Activated naive CD4-positive, alpha-beta T cell treated with anti-CD3 and anti-CD28 coated beads for 36 hours (primary cell): ENCODE data around the gene CAPN12. TPM values are rescaled to one million over a fixed set of nuclear protein-coding genes. Genes with fewer than 3 reads are reported as not detected.

ENCODE experiments used
- CTCF ChIA-PET: fragments of 350-600 bp; sonication (Branson Sonifier 250); formaldehyde crosslinking; loops from one replicate; lab custom pipeline; 2021; ENCODE audit warnings: antibody characterized with exemption; lab: Charles Lee
- DNase-seq: peaks from one replicate; pipeline ENCODE4 v3.0.0-alpha.2; 2020
- H3K27ac Mint-ChIP-seq: one replicate; pipeline ENCODE4 v1.8.0; 2021; ENCODE audit warnings: mild to moderate bottlenecking, mixed read lengths
- H3K27me3 Mint-ChIP-seq: one replicate; pipeline ENCODE4 v1.8.0; 2021; ENCODE audit warnings: low read depth, mixed read lengths
- H3K36me3 Mint-ChIP-seq: one replicate; pipeline ENCODE4 v1.8.0; 2021; ENCODE audit warnings: low read depth, mixed read lengths
- H3K4me1 Mint-ChIP-seq: one replicate; pipeline ENCODE4 v1.8.0; 2021; ENCODE audit warnings: low read depth, mixed read lengths
- H3K4me3 Mint-ChIP-seq: one replicate; pipeline ENCODE4 v1.8.0; 2021; ENCODE audit warnings: mild to moderate bottlenecking, moderate library complexity, mixed read lengths
- H3K9me3 Mint-ChIP-seq: one replicate; pipeline ENCODE4 v1.8.0; 2021; ENCODE audit warnings: mixed read lengths
- intact Hi-C: fragments of 100-400 bp; cut with micrococcal nuclease; formaldehyde crosslinking; loops from one replicate; pipeline ENCODE4 v1.15.1; 2023
- total RNA-seq, 2 experiments: library from RNA; stranded (reverse); gene quantifications; one replicate each; pipeline ENCODE4 v1.2.3, GENCODE V29; 2021

Gene CAPN12
- total RNA-seq, 2 experiments from 2014 or later: 1.9 to 2.2 TPM

DNA sequence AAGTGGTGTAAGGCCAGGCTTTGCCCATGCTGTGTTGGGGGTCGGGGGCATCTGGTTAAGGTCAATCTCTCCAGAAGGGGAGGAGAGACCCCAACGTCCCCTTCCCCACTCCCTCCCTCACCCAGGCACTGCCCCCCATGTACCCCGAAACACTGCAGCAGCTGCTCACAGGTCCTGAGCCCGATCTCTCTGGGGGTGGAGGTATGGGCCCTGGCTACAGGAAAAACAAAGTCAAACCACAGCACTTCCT, 10.2 kb downstream of the CAPN12 start:
- Mint-ChIP-seq H3K4me3 (no peak overlapping the region), H3K9me3 (no peaks in the 10 kb centered on the region), H3K27me3 (peaks cover 2% of the 10 kb centered on the region), H3K4me1 (peaks cover 25% of the 10 kb centered on the region), H3K36me3 (peaks cover 2% of the 10 kb centered on the region), H3K27ac (no peak overlapping the region)
- CTCF ChIA-PET: interaction anchor here (1.5 kb wide), 1 partner anchor 196 kb away, joined by 3 read pairs; the partner anchor contains the start of genes MRPS12 and SARS2
- intact Hi-C loops: no loop called here
- DNase-seq: no peak

DNA sequence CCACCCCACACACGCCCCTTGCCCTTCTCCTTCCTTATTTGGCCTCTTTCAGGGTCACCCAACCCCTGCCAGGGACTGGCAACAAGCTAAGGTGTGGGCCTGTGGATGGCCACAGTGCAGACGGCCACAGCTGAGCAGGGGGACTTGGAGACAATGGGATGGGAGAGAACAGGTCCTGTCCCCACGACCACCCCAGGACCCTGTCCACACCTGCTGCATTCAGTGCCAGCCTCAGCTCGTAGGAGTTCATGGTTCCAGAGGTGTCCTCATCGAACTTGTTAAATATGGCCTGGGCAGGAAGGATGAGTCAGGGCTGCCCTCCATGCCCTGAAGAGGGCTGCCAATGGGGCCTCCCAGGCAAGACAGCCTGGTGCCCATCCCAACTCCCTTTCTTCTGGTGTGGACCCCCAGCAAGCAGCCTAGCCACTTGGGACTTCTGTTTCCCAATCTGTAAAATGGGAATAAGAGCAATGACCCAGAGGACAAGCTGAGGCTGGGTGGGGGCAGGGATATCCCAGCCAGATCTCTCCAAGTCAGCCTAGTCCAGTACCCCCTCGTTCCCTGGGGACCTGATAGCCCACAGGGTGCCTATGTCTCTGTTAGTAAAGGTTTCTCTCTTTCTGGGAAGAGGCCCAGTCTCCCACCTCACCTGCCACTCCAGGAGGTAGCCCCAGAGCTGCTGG, 10.6 kb downstream of the CAPN12 start:
- Mint-ChIP-seq H3K4me3 (no peak overlapping the region), H3K4me1 (peaks cover 24% of the 10 kb centered on the region), H3K27ac (no peak overlapping the region), H3K36me3 (peaks cover 2% of the 10 kb centered on the region), H3K9me3 (no peaks in the 10 kb centered on the region), H3K27me3 (peaks cover 2% of the 10 kb centered on the region)
- DNase-seq: no peak
- intact Hi-C loops: no loop called here
- CTCF ChIA-PET: interaction anchor here (0.8 to 1.0 kb wide), 2 partner anchors 77 to 196 kb away, joined by 3 read pairs; no protein-coding TSS in a partner anchor

DNA sequence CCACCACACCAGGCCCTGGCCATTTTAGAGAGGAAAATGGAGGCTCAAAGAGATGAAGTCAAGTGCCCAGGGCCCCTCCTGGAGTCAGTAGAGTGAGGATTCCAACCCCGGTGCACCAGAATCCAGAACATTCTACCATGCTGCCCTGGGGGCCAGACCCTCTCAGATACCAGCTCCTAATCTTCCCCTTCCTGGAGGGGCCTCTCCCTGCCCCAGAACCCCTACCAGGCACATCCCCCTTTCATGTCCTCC, 11.1 kb downstream of the CAPN12 start:
- Mint-ChIP-seq H3K4me3 (no peak overlapping the region), H3K36me3 (peaks cover 2% of the 10 kb centered on the region), H3K4me1 (peaks cover 22% of the 10 kb centered on the region), H3K27ac (no peak overlapping the region), H3K9me3 (no peaks in the 10 kb centered on the region), H3K27me3 (peaks cover 2% of the 10 kb centered on the region)
- DNase-seq: no peak
- CTCF ChIA-PET: interaction anchor here (0.8 to 1.0 kb wide), 2 partner anchors 77 to 196 kb away, joined by 3 read pairs; no protein-coding TSS in a partner anchor
- intact Hi-C loops: no loop called here

DNA sequence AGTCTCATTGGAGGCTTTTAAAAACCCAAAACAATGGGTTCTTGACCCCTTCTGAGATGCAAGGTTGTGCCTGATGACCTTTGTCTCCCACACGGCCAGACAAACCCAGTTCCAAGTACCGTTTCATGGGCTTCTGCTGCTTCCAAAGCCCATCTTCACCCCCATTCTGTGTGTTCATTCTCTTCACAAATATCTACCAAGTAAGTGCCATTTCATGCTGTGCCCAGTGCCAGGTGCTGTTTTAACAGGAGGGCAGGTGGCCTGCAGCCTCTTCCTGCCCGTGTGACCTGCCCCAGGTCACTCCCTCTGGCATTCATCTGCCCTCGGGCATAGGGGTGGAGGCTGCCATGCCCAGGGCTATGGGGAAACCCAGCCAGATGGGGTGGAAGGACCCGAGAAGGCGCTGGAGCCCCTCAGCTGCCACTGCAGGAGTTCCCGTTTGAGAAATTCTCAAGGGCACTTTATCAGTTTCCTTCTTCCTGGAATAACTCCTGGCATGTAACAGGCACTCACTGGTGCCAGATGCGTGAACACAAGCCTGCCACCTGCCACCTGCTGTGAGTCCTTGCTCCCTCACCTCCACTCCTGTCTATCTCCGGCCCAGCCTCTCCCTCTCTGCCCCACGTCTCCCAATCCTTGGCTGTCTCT, 12.5 kb downstream of the CAPN12 start:
- Mint-ChIP-seq H3K9me3 (no peaks in the 10 kb centered on the region), H3K4me3 (no peak overlapping the region), H3K27me3 (no peaks in the 10 kb centered on the region), H3K36me3 (peaks cover 2% of the 10 kb centered on the region), H3K27ac (peak overlapping the region; percentile 1), H3K4me1 (peaks cover 19% of the 10 kb centered on the region)
- intact Hi-C loops: no loop called here
- CTCF ChIA-PET: interaction anchor here (1.1 kb wide), 1 partner anchor 156 kb away, joined by 3 read pairs; no protein-coding TSS in a partner anchor
- DNase-seq: no peak

DNA sequence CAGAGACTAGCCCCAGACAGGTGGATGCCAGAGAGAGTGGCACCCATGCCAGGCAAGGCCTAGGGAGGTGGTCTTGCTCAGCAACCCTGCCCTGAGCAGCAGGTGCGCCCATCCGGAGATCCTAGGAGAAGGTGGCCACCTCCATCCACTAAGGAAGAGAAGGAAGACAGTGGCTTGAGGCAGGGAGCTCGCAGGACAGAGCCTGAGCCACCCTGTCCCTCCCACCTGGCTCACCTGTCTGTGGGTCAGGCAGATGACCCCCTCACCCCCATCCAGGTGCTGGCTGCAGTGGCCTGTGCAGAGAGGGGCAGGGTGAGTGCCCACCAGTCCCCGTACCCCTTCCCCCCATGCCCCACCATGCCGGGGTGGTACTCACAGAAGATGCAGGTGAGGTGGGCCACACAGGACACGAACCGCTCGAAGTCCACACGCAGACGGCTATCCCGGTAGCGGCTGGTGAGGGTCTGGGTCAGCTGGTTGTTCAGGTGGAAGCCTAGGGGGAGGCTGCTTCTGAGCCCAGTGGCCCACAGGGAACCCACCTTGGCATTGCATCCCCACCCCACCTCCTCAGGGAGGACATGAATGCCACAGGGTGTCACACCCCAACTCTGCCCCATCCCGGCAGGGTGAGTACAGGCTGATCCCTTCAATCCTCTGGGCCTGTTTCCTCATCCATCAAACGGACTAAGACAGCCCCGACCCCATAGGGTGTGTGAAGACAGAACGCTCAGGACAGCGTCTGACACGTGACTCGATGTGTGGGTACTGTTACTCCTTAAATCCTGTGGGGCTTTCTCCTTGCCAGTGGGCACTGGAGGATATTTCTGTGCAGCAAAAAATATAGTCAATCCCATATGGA, 13.3 kb downstream of the CAPN12 start:
- Mint-ChIP-seq H3K27me3 (no peaks in the 10 kb centered on the region), H3K36me3 (peaks cover 3% of the 10 kb centered on the region), H3K4me3 (no peak overlapping the region), H3K4me1 (peaks cover 15% of the 10 kb centered on the region), H3K9me3 (no peaks in the 10 kb centered on the region), H3K27ac (no peak overlapping the region)
- CTCF ChIA-PET: interaction anchor here (0.9 to 1.0 kb wide), 2 partner anchors 8 to 110 kb away, joined by 3 to 9 read pairs; no protein-coding TSS in a partner anchor
- intact Hi-C loops: no loop called here
- DNase-seq: no peak

DNA sequence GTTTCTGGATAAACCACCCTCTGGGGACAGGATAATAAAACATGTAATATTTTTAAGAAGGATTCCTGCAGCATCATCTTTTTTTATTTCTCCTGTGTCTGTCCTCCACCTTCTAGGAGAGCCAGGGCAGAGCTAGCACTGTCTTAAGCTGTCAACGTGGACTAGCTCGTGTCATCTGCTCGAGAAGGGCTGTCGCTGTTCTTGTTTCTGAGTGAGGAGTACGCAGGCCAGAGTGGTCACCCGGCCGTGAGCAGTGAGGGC, 13.9 kb downstream of the CAPN12 start:
- CTCF ChIA-PET: interaction anchor here (0.9 to 1.0 kb wide), 2 partner anchors 9 to 111 kb away, joined by 3 to 9 read pairs; no protein-coding TSS in a partner anchor
- Mint-ChIP-seq H3K27ac (no peak overlapping the region), H3K27me3 (no peaks in the 10 kb centered on the region), H3K9me3 (no peaks in the 10 kb centered on the region), H3K36me3 (peaks cover 3% of the 10 kb centered on the region), H3K4me3 (no peak overlapping the region), H3K4me1 (peaks cover 15% of the 10 kb centered on the region)
- intact Hi-C loops: no loop called here
- no peak for DNase-seq

DNA sequence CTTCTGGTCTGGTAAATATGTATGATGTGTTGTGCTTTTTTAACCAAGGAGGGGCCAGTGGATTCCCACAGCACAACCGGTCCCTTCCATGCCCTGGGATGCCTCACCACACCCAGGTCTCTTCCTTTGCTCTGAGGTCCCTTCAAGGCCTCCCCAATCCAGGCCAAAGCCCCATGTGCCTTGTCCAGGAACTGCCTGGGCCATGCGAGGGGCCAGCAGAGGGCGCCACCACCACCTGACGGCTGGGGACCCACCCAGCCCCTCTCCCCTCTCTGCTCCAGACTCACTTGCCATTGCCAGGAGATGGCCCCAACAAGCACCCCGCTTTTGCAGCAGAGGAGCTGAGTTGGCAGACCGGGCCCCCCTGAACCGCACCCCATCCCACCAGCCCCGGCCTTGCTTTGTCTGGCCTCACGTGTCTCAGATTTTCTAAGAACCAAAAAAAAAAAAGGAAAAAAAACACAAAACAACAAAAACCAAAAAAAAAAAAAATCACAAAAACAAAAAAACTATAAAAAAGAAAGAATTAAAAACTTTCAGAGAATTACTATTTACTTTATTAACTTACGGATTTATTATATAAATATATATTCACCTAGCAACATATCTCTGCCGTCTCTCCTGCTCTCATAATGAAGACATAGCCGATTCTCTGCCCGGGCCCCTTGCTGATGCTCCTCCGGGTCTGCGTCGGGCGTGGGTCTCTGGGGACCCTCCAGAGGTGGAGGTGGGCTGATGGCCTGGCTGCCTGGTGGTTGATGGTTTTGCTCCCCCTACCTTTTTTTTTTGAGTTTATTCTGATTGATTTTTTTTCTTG, 14.4 kb downstream of the CAPN12 start:
- H3K9me3 Mint-ChIP-seq: no peaks in the 10 kb centered on the region
- CTCF ChIA-PET: interaction anchor here (1.0 kb wide), 1 partner anchor 111 kb away, joined by 3 read pairs; no protein-coding TSS in a partner anchor
- DNase-seq: peak; percentile 87
- intact Hi-C loops: loop anchor here (1.0 kb wide), 2 partner anchors 108 to 200 kb away; partner anchors contain the start of genes MRPS12 and SARS2
- peaks cover 9% of the 10 kb centered on the region for H3K4me1 Mint-ChIP-seq
- H3K27me3 Mint-ChIP-seq: no peaks in the 10 kb centered on the region
- no peak overlapping the region for H3K4me3 Mint-ChIP-seq
- peaks cover 3% of the 10 kb centered on the region for H3K36me3 Mint-ChIP-seq
- H3K27ac Mint-ChIP-seq: no peak overlapping the region

DNA sequence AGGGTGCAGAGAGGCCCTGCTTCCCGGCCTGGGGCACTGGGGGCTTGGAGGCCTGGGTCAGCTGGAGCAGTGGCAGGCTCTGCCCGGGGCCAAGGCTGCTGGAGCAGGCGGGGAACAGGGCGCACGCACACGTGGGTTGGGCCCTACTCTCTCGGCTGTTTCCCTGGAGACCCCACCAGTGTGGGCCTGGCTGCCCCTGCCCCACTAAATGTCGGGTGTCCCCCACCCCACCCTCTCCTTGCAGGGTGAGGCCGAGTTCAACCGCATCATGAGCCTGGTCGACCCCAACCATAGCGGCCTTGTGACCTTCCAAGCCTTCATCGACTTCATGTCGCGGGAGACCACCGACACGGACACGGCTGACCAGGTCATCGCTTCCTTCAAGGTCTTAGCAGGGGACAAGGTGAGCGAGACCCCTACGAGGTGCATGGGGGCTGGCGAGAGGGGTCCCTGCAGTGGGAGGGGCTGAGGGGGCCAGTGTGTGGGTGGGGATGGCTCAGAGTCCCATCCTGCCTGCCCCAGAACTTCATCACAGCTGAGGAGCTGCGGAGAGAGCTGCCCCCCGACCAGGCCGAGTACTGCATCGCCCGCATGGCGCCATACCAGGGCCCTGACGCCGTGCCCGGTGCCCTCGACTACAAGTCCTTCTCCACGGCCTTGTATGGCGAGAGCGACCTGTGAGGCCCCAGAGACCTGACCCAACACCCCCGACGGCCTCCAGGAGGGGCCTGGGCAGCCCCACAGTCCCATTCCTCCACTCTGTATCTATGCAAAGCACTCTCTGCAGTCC, 15.3 kb downstream of the CAPN12 start:
- Mint-ChIP-seq H3K4me3 (no peak overlapping the region), H3K27ac (no peak overlapping the region), H3K9me3 (no peaks in the 10 kb centered on the region), H3K4me1 (peaks cover 3% of the 10 kb centered on the region), H3K27me3 (no peaks in the 10 kb centered on the region), H3K36me3 (peaks cover 3% of the 10 kb centered on the region)
- intact Hi-C loops: loop anchor here (1.0 kb wide), 2 partner anchors 109 to 201 kb away; partner anchors contain the start of genes MRPS12 and SARS2
- CTCF ChIA-PET: no interaction called here
- no peak for DNase-seq

DNA sequence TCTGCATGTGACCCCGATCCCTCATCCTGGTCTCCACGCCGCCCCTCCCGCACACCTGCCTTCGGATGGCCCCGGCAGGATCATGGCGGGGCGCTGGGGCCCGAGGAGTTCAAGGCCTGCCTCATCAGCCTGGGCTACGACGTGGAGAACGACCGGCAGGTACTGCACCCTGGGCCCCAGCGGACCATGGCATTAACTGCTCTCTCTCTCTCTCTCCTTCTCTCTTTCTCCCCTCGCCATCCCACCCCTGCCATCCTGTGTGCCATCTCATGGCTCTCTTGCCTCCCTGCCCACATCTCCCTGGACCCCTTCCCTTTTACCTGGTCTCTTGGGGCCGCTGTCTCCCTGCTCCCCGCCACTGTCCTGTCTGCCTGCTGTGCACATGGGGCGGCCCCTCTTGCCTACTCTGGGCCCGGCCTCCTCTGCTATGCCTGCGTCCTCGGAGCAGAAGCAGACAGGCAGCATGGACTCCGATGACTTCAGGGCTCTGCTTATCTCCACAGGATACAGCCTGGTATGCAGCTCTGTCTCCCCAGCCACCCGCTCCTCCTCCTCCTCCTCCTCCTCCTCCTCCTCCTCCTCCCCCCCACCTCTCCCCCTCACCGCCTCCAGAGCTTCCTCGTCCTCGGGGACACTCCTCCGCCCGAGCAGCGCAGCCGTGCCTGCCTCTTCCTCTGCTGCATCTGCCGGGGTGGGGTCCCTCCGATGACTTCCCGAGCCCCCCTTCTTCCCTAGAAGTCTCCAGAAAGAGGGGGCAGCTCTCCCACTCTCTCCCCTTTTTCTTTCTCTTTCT, 16.2 kb downstream of the CAPN12 start:
- Mint-ChIP-seq H3K27me3 (no peaks in the 10 kb centered on the region), H3K9me3 (no peaks in the 10 kb centered on the region), H3K4me3 (no peak overlapping the region), H3K36me3 (peaks cover 3% of the 10 kb centered on the region), H3K4me1 (peaks cover 3% of the 10 kb centered on the region), H3K27ac (no peak overlapping the region)
- CTCF ChIA-PET: no interaction called here
- intact Hi-C loops: no loop called here
- no peak for DNase-seq

DNA sequence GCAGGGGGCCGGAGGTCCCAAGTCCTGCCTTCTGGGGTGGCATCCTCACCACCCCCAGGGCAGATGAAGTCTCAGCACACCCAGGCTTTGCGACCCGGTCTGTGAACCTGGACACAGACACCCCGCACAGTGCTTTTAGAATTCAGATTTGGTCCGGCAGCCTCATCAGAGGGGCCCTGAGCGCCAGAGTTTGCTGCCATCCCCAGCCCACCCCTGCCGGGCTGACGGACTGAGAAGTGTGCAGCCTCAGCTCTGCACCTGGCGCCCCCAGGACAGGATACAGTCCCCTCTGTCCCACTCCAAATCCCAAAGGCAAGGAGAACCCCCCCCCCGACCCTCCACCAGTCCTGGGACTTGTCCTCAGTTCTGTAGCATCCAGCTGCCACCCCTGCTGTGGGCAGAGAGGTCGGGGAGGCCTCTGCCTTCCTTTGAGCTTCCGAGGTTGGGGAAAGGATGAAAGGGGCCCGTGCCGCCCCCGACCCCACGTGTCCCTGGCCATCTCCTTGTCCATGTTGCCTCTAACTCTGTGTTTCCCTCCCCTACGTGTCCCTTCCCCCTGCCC, 16.9 kb downstream of the CAPN12 start:
- Mint-ChIP-seq H3K4me3 (no peak overlapping the region), H3K4me1 (peaks cover 3% of the 10 kb centered on the region), H3K27ac (no peak overlapping the region), H3K9me3 (no peaks in the 10 kb centered on the region), H3K27me3 (no peaks in the 10 kb centered on the region), H3K36me3 (peaks cover 3% of the 10 kb centered on the region)
- CTCF ChIA-PET: no interaction called here
- intact Hi-C loops: no loop called here
- DNase-seq: no peak
